ENCODE data around the gene CYTH1.

DNA sequence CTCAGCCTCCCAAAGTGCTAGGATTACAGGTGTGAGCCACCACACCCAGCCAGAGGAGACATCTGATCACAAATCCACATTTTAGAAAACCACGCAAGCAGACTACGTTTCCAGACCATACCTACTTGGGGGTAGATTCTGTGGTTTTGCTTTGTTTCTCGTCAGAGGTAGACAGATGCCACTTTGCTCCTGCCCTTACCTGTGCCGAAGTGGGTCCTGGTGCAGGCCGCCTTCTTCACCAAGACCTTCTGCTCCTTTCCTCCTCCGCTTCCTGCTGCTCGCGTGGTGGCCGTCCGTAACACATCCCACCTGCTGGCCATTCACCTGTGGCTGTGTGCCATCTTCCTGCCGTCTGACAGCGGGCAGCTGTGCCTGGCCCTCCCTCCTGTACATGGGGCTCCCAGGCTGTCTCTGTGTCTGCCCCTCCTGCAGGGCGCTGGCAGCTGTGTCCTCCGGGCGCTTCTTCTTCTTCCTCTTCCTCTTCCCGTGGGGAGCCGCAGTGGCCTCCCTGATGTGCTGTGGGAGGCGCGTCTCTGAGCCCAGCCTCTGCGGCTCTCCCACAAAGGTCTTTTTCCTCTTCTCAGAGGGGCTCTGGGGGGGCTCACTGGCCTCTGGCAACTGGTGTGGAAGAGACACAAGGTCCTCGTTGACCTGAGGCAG, 21.2 kb upstream of the CYTH1 start:
- TF ChIP-seq, protein P1, sequence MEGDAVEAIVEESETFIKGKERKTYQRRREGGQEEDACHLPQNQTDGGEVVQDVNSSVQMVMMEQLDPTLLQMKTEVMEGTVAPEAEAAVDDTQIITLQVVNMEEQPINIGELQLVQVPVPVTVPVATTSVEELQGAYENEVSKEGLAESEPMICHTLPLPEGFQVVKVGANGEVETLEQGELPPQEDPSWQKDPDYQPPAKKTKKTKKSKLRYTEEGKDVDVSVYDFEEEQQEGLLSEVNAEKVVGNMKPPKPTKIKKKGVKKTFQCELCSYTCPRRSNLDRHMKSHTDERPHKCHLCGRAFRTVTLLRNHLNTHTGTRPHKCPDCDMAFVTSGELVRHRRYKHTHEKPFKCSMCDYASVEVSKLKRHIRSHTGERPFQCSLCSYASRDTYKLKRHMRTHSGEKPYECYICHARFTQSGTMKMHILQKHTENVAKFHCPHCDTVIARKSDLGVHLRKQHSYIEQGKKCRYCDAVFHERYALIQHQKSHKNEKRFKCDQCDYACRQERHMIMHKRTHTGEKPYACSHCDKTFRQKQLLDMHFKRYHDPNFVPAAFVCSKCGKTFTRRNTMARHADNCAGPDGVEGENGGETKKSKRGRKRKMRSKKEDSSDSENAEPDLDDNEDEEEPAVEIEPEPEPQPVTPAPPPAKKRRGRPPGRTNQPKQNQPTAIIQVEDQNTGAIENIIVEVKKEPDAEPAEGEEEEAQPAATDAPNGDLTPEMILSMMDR (IDR thresholded peaks at IDR 0.05) = no peak
- no peak for TF ChIP-seq POLR2A (IDR thresholded peaks at IDR 0.05)
